Measurements from ENCODE around the gene RAX.
A peak's percentile ranks its signal among the peaks of the same experiment; 100 is the strongest.

The RAX gene

DNA sequence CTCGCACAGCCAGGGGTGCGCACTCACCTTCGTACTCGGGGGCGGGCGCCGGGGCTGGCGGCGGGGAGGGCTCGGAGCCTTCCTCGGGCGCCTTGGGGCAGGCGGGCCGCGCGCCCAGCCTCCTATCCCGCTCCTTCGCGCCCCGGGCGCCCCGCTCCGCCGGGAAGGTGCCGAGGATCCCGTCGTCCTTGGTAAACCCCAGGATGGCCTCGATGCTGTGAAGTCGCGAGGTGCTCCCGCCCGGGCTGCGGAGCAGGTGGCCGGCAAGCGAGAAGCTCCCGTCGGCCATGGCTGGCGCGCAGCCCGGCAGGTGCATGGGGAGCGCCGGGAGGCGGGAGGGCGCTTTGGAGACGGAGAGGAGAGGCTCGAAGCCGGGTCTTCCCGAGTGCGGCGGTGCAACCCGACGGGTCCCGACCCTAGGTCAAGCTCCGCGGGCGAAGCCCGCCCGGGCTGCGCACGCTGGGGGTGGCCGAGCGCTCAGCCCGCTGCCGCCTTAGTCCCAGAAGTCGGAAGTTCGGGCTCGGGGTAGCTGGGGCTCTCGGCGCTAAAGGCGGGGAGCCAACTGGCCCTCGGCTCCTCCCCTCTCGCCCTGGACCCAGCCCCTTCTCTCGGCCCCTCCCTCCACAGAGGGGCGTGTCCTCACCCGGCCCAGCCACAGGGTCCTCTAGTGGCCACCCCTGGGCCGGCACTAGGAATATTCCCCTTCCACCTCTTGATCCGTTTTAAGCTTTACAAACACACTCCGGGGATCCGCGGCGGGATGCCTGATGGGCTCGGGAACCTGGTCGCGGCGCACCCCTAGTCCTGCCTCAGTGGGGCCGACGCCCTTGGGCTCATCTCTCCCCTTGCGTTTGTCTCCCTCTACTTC is at the start of gene RAX:
Gene RAX, minus strand, starts transcription at position 564 of the 868 bp plus-strand sequence. Its CDS starts 248 bp downstream, at position 316.
- Histone ChIP-seq H3K9ac (ENCODE audit: low read depth, low read length) (peak within 1 kb of the TSS; percentile 69), H3K4me1 (ENCODE audit: insufficient read depth, low read length) (peaks cover 6% of the 10 kb centered on the region), H3K36me3 (ENCODE audit: insufficient read depth, low read length) (no peaks in the 10 kb centered on the region), H3K9me3 (ENCODE audit: control insufficient read depth, insufficient read depth, low read length) (no peaks in the 10 kb centered on the region; the same call in 1 of the 2 replicates)

DNA sequence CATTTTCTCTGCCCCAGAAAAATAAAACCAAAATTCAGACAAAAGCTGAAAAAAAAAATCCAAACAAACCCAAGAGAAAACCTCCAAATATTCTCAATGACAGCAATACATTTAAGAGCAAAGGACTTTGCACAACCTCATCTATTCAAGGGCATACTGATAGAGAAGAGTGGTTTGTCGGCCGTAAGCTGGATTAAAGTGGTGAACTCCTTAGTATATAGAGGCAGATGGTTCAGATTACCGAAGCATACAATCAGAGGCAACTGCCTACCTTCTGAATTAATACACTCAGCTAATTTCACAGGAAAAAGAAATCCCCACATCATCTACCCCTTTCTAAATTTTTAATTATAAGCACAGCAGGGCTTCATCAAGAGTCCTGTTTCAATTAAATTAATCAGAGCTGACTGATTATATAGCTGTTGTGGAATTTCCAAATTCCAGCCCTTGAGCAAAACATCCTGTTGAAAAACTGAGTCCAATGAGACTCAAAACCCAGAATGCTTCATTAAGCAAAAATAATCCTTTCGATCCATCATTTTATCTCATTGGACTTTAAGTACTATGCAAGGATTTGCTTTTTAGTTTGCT is 45.3 kb upstream of the RAX start, which contains the start of gene CPLX4:
Gene CPLX4, minus strand, starts transcription at position 190 of the 591 bp plus-strand sequence. Its CDS starts 187 bp downstream, at position 3.
- no peaks in the 10 kb centered on the region for H3K4me1 ChIP-seq (ENCODE audit: insufficient read depth, low read length)
- no peaks in the 10 kb centered on the region for H3K9me3 ChIP-seq (ENCODE audit: control insufficient read depth, insufficient read depth, low read length)
- H3K9ac ChIP-seq (ENCODE audit: low read depth, low read length), result no peak within 1 kb of the TSS
- H3K36me3 ChIP-seq (ENCODE audit: insufficient read depth, low read length), result no peaks in the 10 kb centered on the region

GRCh38 chr18:59311631-59312030 is 38.4 kb upstream of the RAX start:
- H3K9me3 ChIP-seq (ENCODE audit: control insufficient read depth, insufficient read depth, low read length), result no peaks in the 10 kb centered on the region
- no peak overlapping the region for H3K9ac ChIP-seq (ENCODE audit: low read depth, low read length)
- H3K36me3 ChIP-seq (ENCODE audit: insufficient read depth, low read length), result no peaks in the 10 kb centered on the region
- H3K4me1 ChIP-seq (ENCODE audit: insufficient read depth, low read length), result no peaks in the 10 kb centered on the region

DNA sequence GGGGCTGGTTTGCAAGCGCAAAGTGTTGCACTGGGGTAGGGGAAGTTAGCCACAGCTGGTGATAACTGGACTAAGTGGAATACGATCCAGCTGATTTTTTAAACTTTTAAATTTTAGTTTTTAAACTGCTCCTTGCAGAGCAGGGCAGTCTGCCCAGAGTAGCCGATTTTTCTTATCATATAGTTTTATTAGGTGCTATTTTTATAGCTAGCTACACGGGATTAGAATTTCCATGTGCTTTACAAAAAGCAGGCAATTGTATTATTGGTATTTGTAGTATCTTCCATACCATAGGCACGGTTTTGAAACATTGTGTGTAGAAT is 35.6 kb upstream of the RAX start:
- Histone ChIP-seq H3K9ac (ENCODE audit: low read depth, low read length) (peak overlapping the region; percentile 22; the same call in 1 of the 2 replicates), H3K9me3 (ENCODE audit: control insufficient read depth, insufficient read depth, low read length) (no peaks in the 10 kb centered on the region), H3K4me1 (ENCODE audit: insufficient read depth, low read length) (no peaks in the 10 kb centered on the region), H3K36me3 (ENCODE audit: insufficient read depth, low read length) (no peaks in the 10 kb centered on the region)

DNA sequence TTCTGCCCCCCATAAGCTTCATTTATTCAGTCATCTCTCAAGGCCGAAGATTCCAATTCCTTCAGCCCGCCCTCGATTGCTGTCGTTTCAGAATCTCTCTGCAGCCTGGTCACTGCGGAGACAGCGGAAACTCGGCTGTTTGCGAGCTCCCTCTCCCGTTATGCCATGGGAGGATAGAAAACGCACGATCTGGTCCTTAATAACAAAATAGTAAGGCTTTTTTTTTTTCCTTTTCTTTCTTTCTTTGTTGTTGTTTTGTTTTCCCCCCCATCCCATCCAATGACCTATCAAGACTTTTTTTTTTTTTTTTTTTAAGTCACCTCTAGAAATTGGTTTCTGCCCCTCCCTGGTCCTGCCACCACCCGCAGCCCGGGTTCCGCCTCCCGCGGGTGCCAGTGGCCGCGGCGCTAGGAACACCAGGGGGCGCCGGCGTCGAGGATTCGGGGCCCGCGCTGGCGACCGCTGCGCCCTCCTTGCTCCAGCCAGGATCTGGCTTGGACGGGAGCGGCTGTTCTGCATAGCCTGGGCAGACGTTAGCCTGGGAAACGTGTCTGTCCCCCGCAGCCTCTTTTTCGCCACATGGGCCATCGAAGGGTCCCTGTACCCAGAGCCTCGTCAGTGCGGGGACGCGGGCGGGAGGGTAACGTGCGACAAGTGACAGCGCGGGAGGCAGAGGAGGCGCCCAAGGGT is 35.1 kb upstream of the RAX start:
- Histone ChIP-seq H3K4me1 (ENCODE audit: insufficient read depth, low read length) (no peaks in the 10 kb centered on the region), H3K9me3 (ENCODE audit: control insufficient read depth, insufficient read depth, low read length) (no peaks in the 10 kb centered on the region), H3K9ac (ENCODE audit: low read depth, low read length) (peak overlapping the region; percentile 22; the same call in 1 of the 2 replicates), H3K36me3 (ENCODE audit: insufficient read depth, low read length) (no peaks in the 10 kb centered on the region)

DNA sequence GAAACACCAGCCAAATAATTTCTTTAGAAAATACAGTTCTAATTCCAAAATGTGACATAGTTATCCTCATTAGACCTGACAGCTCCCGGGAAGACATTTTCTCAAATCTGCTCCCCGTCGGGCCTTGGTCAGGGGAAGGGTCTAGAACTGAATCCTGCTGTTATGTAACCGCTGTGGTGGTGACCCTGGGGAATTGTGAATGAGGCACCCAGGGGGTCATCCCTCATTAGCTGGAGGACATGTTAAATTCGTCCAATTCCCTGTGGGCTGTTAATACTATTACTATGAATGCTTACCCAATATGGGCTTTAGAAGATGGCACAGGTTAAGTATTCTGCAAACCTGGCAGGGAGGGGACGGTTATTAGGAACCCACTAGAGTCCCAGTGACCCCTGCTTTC is 33.4 kb upstream of the RAX start:
- no peaks in the 10 kb centered on the region for H3K9me3 ChIP-seq (ENCODE audit: control insufficient read depth, insufficient read depth, low read length)
- H3K36me3 ChIP-seq (ENCODE audit: insufficient read depth, low read length), result no peaks in the 10 kb centered on the region
- H3K4me1 ChIP-seq (ENCODE audit: insufficient read depth, low read length), result no peaks in the 10 kb centered on the region
- no peak overlapping the region for H3K9ac ChIP-seq (ENCODE audit: low read depth, low read length)

- Histone ChIP-seq H3K4me1 (ENCODE audit: insufficient read depth, low read length) (no peaks in the 10 kb centered on the region), H3K36me3 (ENCODE audit: insufficient read depth, low read length) (no peaks in the 10 kb centered on the region), H3K9ac (ENCODE audit: low read depth, low read length) (no peak overlapping the region), H3K9me3 (ENCODE audit: control insufficient read depth, insufficient read depth, low read length) (no peaks in the 10 kb centered on the region)
Measured at GRCh38 chr18:59305295-59305694, 32.0 kb upstream of the RAX start.

DNA sequence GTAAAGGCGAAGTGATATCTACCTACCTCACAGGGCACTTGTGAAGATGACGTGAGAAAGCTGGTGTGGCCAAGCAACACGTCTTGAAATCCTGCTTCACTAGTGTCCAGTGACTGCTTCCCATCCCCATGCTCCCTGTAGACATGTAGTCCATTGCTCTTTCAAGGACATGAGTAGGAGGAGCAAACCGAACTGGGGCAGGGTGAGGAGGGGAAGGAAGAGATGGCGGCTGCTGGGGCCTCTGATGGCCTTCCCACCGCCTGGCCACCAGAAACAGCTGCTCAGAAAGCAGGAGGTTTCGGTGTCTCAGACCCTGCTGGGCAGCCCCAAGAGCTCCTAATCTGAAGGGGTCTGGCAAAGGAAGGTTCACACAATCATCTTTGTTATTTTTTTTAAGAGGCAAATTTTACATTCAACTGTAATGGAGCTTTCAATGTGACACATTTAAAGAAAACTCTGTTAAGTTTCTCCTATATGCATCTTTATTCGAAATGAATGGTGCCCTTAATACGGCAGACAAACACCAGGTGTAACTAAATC is 30.5 kb upstream of the RAX start:
- Histone ChIP-seq H3K9ac (ENCODE audit: low read depth, low read length) (no peak overlapping the region), H3K4me1 (ENCODE audit: insufficient read depth, low read length) (no peaks in the 10 kb centered on the region), H3K36me3 (ENCODE audit: insufficient read depth, low read length) (no peaks in the 10 kb centered on the region), H3K9me3 (ENCODE audit: control insufficient read depth, insufficient read depth, low read length) (no peaks in the 10 kb centered on the region)

GRCh38 chr18:59303006-59303405 is 29.8 kb upstream of the RAX start:
- no peaks in the 10 kb centered on the region for H3K9me3 ChIP-seq (ENCODE audit: control insufficient read depth, insufficient read depth, low read length)
- no peaks in the 10 kb centered on the region for H3K36me3 ChIP-seq (ENCODE audit: insufficient read depth, low read length)
- no peak overlapping the region for H3K9ac ChIP-seq (ENCODE audit: low read depth, low read length)
- no peaks in the 10 kb centered on the region for H3K4me1 ChIP-seq (ENCODE audit: insufficient read depth, low read length)

- Histone ChIP-seq H3K36me3 (ENCODE audit: insufficient read depth, low read length) (no peaks in the 10 kb centered on the region), H3K9ac (ENCODE audit: low read depth, low read length) (no peak overlapping the region), H3K9me3 (ENCODE audit: control insufficient read depth, insufficient read depth, low read length) (no peaks in the 10 kb centered on the region), H3K4me1 (ENCODE audit: insufficient read depth, low read length) (no peaks in the 10 kb centered on the region)
Measured at GRCh38 chr18:59301929-59302328, 28.7 kb upstream of the RAX start.

GRCh38 chr18:59300676-59301285 is 27.5 kb upstream of the RAX start:
- no peaks in the 10 kb centered on the region for H3K4me1 ChIP-seq (ENCODE audit: insufficient read depth, low read length)
- H3K36me3 ChIP-seq (ENCODE audit: insufficient read depth, low read length), result no peaks in the 10 kb centered on the region
- H3K9me3 ChIP-seq (ENCODE audit: control insufficient read depth, insufficient read depth, low read length), result no peaks in the 10 kb centered on the region
- no peak overlapping the region for H3K9ac ChIP-seq (ENCODE audit: low read depth, low read length)

- no peaks in the 10 kb centered on the region for H3K9me3 ChIP-seq (ENCODE audit: control insufficient read depth, insufficient read depth, low read length)
- H3K4me1 ChIP-seq (ENCODE audit: insufficient read depth, low read length), result no peaks in the 10 kb centered on the region
- H3K36me3 ChIP-seq (ENCODE audit: insufficient read depth, low read length), result no peaks in the 10 kb centered on the region
- H3K9ac ChIP-seq (ENCODE audit: low read depth, low read length), result no peak overlapping the region
Measured at GRCh38 chr18:59298871-59299270, 25.6 kb upstream of the RAX start.

GRCh38 chr18:59293317-59293716 is 20.1 kb upstream of the RAX start:
- Histone ChIP-seq H3K36me3 (ENCODE audit: insufficient read depth, low read length) (no peaks in the 10 kb centered on the region), H3K9me3 (ENCODE audit: control insufficient read depth, insufficient read depth, low read length) (no peaks in the 10 kb centered on the region), H3K9ac (ENCODE audit: low read depth, low read length) (no peak overlapping the region), H3K4me1 (ENCODE audit: insufficient read depth, low read length) (no peaks in the 10 kb centered on the region)

DNA sequence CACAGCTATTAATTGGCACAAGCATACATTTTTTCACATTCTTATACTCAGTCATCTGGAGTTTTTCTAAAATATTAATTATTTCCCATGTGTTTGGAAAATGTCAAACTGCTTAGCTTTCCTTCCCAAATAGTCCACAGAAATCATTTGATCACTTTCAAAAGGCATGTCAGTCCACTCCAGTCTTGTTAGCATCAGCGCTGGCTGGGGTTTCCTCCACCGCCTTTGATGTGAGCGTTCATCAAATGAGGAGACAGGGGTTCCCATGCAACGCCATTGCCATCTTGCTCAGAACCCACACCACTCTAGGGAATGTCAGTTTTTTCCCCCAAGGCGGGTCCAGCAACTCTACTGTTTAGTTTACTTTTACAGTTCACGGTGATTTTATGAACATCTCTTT is 13.1 kb upstream of the RAX start:
- Histone ChIP-seq H3K9ac (ENCODE audit: low read depth, low read length) (no peak overlapping the region), H3K36me3 (ENCODE audit: insufficient read depth, low read length) (no peaks in the 10 kb centered on the region), H3K4me1 (ENCODE audit: insufficient read depth, low read length) (no peaks in the 10 kb centered on the region), H3K9me3 (ENCODE audit: control insufficient read depth, insufficient read depth, low read length) (no peaks in the 10 kb centered on the region)
